Activated CD4-positive, CD25-positive, alpha-beta regulatory T cell treated with anti-CD3 and anti-CD28 coated beads, Interleukin-2, amount 50 U/mL, for 16 hours (primary cell): ENCODE measurements around the gene PSMA2.

ENCODE experiments used
- DNase-seq: peaks from one replicate; pipeline ENCODE4 v3.0.0-alpha.2; 2020; ENCODE audit warnings: low read depth, low spot score

PSMA2 gene

DNA sequence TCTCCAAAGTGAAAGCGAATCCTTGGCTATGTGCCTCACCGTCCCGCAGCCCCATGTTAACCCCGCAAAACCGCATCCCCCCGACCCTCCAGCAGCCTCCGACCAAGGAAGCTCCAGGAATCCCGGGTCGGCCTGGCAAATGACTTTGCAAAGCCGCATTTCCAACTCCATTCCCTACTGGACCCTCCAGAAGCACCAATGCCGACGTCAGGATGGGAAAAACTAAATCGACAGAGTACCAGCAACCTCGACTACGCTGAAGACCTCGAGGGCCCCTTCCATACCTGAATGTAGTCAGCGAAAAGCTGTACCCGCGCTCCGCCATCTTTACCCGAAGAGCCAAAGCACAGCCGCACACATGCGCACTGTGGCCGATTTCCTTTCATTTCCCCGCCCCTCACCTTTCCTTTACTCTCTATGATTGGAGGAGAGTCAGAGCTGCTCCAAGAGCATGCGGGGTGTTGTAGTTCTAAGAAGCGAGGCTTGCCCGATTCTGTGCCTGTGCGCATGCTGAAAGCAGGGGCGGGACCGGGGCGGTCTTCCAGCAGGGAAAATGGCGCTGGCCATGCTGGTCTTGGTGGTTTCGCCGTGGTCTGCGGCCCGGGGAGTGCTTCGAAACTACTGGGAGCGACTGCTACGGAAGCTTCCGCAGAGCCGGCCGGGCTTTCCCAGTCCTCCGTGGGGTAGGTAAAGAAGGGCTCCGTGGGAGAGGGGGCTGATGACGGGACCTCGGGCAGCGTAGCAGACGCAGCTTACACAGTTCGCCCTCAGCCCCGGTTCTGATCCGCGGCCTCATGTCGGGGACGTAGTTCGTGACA, at the start of gene PSMA2, which contains the start of gene MRPL32:
Gene PSMA2, minus strand, starts transcription at position 341 of the 818 bp plus-strand sequence. Its CDS starts 16 bp downstream, at position 325.
Gene MRPL32, plus strand, starts transcription at position 543 of the 818 bp plus-strand sequence. Its CDS starts 11 bp downstream, at position 554.
- peak; percentile 94 for DNase-seq

- DNase-seq = no peak
Measured at GRCh38 chr7:42981601-42982000, 49.6 kb upstream of the PSMA2 start.

DNA sequence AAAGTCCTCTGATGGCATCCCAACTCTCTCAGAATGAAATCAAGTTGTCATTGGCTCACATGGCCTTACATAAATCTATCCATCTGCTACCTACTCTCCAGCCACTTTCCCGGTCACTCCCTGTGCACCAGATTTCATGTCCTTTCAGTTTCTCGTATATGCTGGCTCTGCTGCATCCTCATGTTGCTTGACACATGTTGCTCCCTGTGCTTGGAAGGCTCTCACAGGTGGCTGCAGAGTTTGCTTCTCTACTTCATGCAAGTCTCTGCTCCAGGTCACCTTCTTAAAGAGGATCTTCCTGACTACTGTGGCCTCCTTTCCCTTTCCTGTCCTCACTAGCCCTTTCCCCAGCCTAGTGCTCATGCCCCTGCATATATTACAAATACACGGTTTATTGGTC, 48.5 kb upstream of the PSMA2 start:
- DNase-seq = no peak

GRCh38 chr7:42980084-42980483, 48.1 kb upstream of the PSMA2 start:
- DNase-seq = no peak

DNA sequence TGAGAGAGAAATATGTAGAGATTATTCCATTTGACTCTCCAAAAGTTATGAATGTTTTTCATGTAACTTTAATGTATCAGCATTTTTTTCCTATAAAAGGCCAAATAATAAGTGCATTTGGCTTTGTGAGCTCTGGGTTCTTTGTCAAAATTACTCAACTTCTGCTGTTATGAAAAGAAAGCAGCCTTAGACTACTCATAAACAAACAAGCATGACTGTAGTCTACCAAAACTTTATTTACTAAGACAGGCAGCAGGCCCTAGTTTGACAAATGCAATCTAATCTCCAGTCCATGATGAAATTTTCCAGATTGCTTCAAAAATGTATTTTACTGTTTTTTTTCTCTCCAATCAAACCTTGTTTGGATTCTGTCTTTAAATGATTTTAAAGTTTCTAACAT, 46.5 kb upstream of the PSMA2 start:
- DNase-seq = no peak

- no peak for DNase-seq
Measured at GRCh38 chr7:42976371-42976770, 44.4 kb upstream of the PSMA2 start.

GRCh38 chr7:42972699-42973500, 40.9 kb upstream of the PSMA2 start:
- DNase-seq = no peak

GRCh38 chr7:42967391-42967790, 35.4 kb upstream of the PSMA2 start:
- DNase-seq = no peak

DNA sequence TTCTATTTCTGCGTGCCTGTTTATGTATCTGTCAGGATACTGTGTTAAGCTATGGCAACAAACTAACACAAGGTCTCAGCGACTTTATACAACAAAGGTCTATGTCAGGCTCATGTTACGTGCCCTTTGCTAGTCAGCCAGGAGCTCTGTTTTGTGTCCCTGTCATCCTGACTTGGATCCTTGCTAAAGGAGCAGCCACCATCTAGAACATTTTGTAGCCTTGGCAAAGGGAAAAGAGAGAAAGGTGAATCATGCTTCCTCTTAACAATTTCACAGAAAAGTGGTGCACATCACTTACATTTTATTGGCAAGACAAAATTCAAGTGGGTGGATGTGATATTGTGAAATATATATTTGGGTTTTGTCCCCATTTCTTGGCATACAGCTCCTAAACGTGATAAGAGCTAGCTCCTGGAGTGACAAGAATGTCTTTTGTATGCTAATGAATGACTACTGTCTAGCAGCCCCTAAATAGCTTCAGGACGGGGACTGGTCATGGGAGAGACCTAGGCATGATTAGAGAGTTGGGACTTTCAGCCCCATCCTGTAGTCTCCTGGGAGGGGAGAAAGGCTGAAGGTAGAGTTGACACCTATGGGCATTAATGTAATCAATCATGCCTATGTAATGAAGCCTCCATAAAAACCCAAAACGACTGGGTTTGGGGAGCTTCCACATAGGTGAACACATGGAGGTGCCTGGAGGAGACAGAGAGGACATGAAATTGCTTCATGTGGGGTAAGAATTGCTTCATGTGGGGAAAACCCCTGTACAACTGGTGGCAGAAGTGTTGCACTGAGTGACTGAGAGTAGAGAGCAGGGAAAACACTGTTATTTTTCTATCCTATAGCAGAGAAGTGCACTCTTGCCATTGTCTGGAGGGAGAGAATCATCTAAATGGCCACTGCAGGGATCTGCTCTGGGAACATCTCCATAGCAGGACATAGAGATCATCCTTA, 33.2 kb upstream of the PSMA2 start:
- DNase-seq = no peak

GRCh38 chr7:42964293-42964692, 32.3 kb upstream of the PSMA2 start:
- no peak for DNase-seq

- no peak for DNase-seq
Measured at GRCh38 chr7:42961170-42961569, 29.2 kb upstream of the PSMA2 start.

- DNase-seq = no peak
Measured at GRCh38 chr7:42960762-42961161, 28.8 kb upstream of the PSMA2 start.

DNA sequence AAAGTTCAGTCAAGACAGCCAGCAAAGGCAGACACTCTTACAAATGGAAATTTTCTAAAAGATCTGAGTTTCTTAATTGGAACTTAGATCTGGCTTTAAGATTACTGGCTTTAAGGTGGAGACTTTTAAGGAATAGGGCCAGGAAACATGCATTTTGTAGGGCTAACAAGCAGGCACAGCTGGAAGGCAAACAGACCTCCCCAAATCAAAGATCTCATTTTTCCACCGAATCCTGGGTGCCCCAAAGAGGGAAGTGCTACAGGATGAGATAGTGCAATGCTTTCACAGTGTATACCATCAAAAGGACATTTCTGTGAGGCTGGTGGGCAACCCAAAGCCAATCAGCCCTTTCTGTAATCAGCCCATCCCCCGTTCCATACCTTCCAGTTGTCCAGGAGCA, 27.6 kb upstream of the PSMA2 start:
- no peak for DNase-seq

DNA sequence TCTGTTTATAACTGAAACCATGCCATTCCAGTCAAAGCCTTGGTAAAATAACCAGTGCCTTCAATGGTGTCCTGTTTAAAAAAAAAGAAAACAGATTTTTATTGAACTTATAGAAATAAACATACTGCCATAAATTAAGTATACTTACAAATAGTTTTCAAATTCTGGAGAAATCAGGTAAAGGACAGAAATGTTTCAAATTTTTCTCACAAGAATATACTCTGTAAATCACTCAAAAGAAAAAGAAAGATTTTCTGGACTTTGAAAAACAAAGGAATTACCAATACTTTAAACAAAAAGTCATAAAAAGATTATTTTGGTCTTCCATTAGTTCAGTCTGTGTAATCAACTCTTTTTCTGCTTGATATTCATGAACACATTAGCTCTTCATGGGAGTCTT, 24.1 kb upstream of the PSMA2 start:
- DNase-seq = no peak

DNA sequence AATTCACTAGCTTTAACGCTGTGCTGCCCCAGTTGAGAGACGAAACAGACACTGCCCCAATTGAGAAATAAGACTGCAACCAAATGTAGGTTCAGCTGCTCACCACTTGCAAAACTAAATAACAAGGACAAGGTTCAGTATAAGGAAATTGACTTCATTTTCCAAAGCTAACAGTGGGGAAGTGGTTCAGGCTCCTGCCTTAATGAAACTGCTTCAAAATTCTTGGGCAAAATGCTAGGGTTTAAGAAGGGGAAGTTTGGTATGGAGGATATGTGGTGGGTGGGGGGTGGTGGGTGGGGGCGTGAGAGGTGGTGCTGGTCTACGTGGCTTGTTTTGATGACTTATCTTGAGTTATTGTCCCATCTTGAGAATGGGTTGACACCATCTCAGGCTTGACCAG, 22.0 kb upstream of the PSMA2 start:
- no peak for DNase-seq

- no peak for DNase-seq
Measured at GRCh38 chr7:42952328-42952727, 20.4 kb upstream of the PSMA2 start.

- DNase-seq = no peak
Measured at GRCh38 chr7:42950417-42950816, 18.4 kb upstream of the PSMA2 start.

GRCh38 chr7:42947521-42947920, 15.5 kb upstream of the PSMA2 start:
- no peak for DNase-seq

- no peak for DNase-seq
Measured at GRCh38 chr7:42946627-42946950, 14.6 kb upstream of the PSMA2 start.

- DNase-seq = no peak
Measured at GRCh38 chr7:42945821-42946626, 14.1 kb upstream of the PSMA2 start.
